ENCODE results near the gene HTD2.

HTD2 gene

DNA sequence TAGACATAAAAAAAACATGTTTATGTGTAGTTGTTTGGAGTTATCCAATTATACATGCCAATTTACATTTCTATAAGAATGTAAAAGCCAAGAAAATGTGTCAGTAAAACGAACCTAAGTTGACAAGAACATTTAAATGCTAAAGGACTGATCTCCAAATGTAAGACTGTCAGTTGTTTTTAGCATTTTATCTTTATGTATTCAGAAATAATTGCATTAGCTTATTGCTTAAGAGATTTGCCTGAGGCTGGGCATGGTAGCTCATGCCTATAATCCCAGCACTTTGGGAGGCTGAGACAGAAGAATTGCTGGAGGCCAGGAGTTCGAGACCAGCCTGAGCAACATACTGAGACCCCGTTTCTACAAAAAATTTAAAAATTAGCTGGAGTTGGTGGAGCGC lies 53.3 kb downstream of the HTD2 start:
- DNase-seq = no peak

DNA sequence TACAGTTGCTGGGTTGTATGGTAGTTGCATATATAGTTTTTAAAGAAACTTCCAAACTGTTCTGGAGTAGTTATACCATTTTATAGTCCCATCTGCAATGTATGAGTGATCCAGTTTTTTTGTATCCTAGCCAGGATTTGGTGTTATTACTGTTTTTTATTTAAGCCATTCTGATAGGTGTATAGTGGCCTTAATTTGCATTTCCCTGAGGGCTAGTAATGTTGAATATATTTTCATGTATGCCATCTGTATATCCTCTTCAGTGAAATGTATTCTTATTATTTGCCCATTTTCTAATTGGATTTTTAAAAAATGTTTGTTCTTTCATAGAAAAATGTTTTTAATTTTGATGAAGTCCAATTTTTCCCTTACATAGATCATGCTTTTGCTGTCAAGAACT lies 55.5 kb downstream of the HTD2 start:
- peak; percentile 3 for DNase-seq

GRCh38 chr3:58366699-58367098 lies 60.4 kb downstream of the HTD2 start:
- DNase-seq = no peak

DNA sequence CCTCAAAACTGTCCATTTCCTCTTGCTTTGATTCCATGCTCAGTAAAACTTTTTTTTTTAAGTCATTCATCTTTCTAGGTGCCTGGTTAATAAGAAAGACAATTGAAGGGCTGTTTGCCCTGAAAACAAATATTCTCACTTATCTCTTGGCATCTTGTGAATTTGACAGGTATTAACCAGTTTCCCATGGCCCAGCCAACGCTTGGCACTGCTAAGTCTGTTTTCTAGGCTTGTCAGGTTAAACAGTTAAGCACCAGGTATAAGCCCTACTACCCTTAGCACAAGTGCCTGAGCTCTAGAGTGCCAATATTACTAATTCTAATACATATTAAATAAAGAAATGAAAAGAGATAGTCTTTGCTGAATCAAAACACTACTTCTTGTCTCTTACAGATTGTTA lies 62.7 kb downstream of the HTD2 start:
- no peak for DNase-seq
